ENCODE measurements around the gene CAPN12.

DNA sequence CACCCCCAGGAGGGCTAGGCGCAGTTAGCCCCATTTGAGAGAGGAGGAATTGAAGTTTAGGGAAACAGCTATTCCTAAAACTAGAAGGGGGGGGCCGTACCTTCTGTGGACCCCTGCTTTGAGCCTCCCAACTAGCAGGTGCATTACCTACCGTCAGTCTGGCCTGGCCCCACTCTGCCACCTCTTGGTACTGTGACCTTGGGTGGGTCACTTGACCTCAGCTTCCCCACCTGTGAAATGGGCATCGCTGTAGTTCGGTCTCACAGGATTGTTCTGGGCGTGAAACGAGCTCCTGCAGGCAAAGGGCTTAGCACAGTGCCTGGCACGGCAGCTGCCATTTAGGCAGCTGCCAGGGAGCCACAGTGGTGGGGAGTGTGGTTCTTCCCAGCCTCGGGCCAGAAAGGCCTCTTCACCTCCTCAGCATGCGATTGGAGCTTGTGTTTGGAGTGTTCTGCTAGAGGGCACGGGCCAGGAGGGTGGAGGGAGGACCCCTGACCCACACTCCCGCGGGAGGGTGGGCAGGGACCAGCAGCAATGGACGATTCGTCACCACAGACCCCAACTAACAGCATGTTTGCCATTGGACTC is 32.0 kb downstream of the CAPN12 start:
- TF ChIP-seq SMC3 (IDR thresholded peaks at IDR 0.05; ENCODE audit: low read depth, low read length) (no peak), CHD1 (IDR thresholded peaks at IDR 0.05; ENCODE audit: low read depth, low read length) (no peak)
- TF ChIP-seq, protein P1, sequence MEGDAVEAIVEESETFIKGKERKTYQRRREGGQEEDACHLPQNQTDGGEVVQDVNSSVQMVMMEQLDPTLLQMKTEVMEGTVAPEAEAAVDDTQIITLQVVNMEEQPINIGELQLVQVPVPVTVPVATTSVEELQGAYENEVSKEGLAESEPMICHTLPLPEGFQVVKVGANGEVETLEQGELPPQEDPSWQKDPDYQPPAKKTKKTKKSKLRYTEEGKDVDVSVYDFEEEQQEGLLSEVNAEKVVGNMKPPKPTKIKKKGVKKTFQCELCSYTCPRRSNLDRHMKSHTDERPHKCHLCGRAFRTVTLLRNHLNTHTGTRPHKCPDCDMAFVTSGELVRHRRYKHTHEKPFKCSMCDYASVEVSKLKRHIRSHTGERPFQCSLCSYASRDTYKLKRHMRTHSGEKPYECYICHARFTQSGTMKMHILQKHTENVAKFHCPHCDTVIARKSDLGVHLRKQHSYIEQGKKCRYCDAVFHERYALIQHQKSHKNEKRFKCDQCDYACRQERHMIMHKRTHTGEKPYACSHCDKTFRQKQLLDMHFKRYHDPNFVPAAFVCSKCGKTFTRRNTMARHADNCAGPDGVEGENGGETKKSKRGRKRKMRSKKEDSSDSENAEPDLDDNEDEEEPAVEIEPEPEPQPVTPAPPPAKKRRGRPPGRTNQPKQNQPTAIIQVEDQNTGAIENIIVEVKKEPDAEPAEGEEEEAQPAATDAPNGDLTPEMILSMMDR (conservative IDR thresholded peaks at IDR 0.05; ENCODE audit: low read depth, low read length): no peak

All from IMR-90 (cell line).